Measurements from ENCODE around the gene PITPNM1. TPM values are rescaled to one million over a fixed set of nuclear protein-coding genes. Genes with fewer than 3 reads are reported as not detected.

PITPNM1 gene
- total and polyA plus RNA-seq, 2 of the 13 experiments (the other 11 are each of a cell fraction or from before 2014, with no cell fraction given), result 8.2 to 8.5 TPM

GRCh38 chr11:67455054-67455453 lies 50.1 kb downstream of the PITPNM1 start, which contains the start of gene CABP4:
TSS of gene CABP4 (plus strand) at chr11:67455354. CDS start at chr11:67455424, 70 bp downstream.
- no peaks in the 10 kb centered on the region for H4K20me1 ChIP-seq (ENCODE audit: insufficient read depth, low read length)
- no peak for ATAC-seq
- H2AFZ ChIP-seq (ENCODE audit: low read length), result no peak within 1 kb of the TSS
- ChIA-PET CTCF (ENCODE audit: low intra/inter-chr PET ratio, low total read pairs) (no interaction called here), POLR2A (no interaction called here)
- no peak within 1 kb of the TSS for H3K4me2 ChIP-seq (ENCODE audit: low read depth, low read length)
- in situ Hi-C loops (cut with HindIII; ENCODE audit: extremely low pct_ligation_motif_present, low pct_unique_long_range_greater_than_20kb), result no loop called here
- H3K27me3 ChIP-seq (ENCODE audit: control insufficient read depth in 1 of 2, insufficient read depth in 2 of 2, low read length in 2 of 2), result peaks cover 16 to 82% of the 10 kb centered on the region in 2 experiments; a peak in 4 of 5 replicates
- FAIRE-seq, result no peak
- no peaks in the 10 kb centered on the region for H3K9me3 ChIP-seq (ENCODE audit: low read length)
- no TSS peak for BruUV-seq (replicated peaks)
- H3K79me2 ChIP-seq (ENCODE audit: insufficient read depth, low read length), result no peaks in the 10 kb centered on the region
- H3K9ac ChIP-seq (ENCODE audit: insufficient read depth, low read depth, low read length), result no peak within 1 kb of the TSS
- no peaks in the 10 kb centered on the region for H3K36me3 ChIP-seq (replicated peaks in 1 of 2; ENCODE audit: control insufficient read depth in 1 of 2, insufficient read depth in 2 of 2, low read length in 2 of 2)
- TF ChIP-seq CENPX (CRISPR knock-in tag; IDR thresholded peaks at IDR 0.05) (no peak), PATZ1 (CRISPR knock-in tag; IDR thresholded peaks at IDR 0.05) (no peak), NFE2L2 (IDR thresholded peaks at IDR 0.05; ENCODE audit: low read length) (no peak), HNRNPLL (IDR thresholded peaks at IDR 0.05; ENCODE audit: low read depth, low read length, poor library complexity, severe bottlenecking) (no peak), DDIT3 (CRISPR knock-in tag; IDR thresholded peaks at IDR 0.05) (no peak), NPAS2 (CRISPR knock-in tag; IDR thresholded peaks at IDR 0.05; ENCODE audit: borderline replicate concordance) (no peak), ZNF597 (CRISPR knock-in tag; IDR thresholded peaks at IDR 0.05) (no peak)
- no peak for DNase-seq (ENCODE audit: low spot score)
- no peak within 1 kb of the TSS for H3K4me3 ChIP-seq (replicated peaks in 1 of 3; ENCODE audit: insufficient read depth in 1 of 3, low read depth in 2 of 3, low read length in 3 of 3)
- no peak within 1 kb of the TSS for H3K27ac ChIP-seq (ENCODE audit: extremely low read length, insufficient read depth, low read length)
- WGBS (ENCODE audit: low lambda C conversion rate), result 63% methylated on average over 1 of the region's 3 CpGs
- peaks cover 7% of the 10 kb centered on the region for H3K4me1 ChIP-seq (ENCODE audit: insufficient read depth, low read length)
- intact Hi-C loops (cut with micrococcal nuclease; ENCODE audit: unreplicated experiment), result no loop called here

Data from HepG2 (cell line).